Activated naive CD8-positive, alpha-beta T cell treated with anti-CD3 and anti-CD28 coated beads for 36 hours (primary cell): ENCODE measurements around the gene TMEM242. TPM values are rescaled to one million over a fixed set of nuclear protein-coding genes. Genes with fewer than 3 reads are reported as not detected.

Experiments used
- DNase-seq: peaks from one replicate; pipeline ENCODE4 v3.0.0; 2021
- H3K27ac Mint-ChIP-seq: one replicate; pipeline ENCODE4 v1.8.0; 2022; ENCODE audit warnings: mild to moderate bottlenecking, moderate library complexity, mixed read lengths
- H3K27me3 Mint-ChIP-seq: one replicate; pipeline ENCODE4 v1.8.0; 2022; ENCODE audit warnings: mild to moderate bottlenecking, mixed read lengths
- H3K36me3 Mint-ChIP-seq: one replicate; pipeline ENCODE4 v1.8.0; 2021; ENCODE audit warnings: mild to moderate bottlenecking, mixed read lengths
- H3K4me1 Mint-ChIP-seq: one replicate; pipeline ENCODE4 v1.8.0; 2021; ENCODE audit warnings: mixed read lengths
- H3K4me3 Mint-ChIP-seq: one replicate; pipeline ENCODE4 v1.8.0; 2022; ENCODE audit warnings: mild to moderate bottlenecking, moderate library complexity, mixed read lengths
- H3K9me3 Mint-ChIP-seq: one replicate; pipeline ENCODE4 v1.8.0; 2022; ENCODE audit warnings: mixed read lengths
- total RNA-seq, 2 experiments: library from RNA; stranded (reverse); gene quantifications; one replicate each; pipeline ENCODE4 v1.2.3, GENCODE V29; 2021

TMEM242 gene
- total RNA-seq, 2 experiments from 2014 or later, result 10.2 to 10.5 TPM

- peaks cover 2% of the 10 kb centered on the region for H3K9me3 Mint-ChIP-seq
- no peaks in the 10 kb centered on the region for H3K4me1 Mint-ChIP-seq
- H3K27ac Mint-ChIP-seq, result no peak overlapping the region
- no peak for DNase-seq
- H3K36me3 Mint-ChIP-seq, result no peaks in the 10 kb centered on the region
- no peak overlapping the region for H3K4me3 Mint-ChIP-seq
- no peaks in the 10 kb centered on the region for H3K27me3 Mint-ChIP-seq
These were observed 77.9 kb downstream of the TMEM242 start for GRCh38 chr6:157245436-157245835.

GRCh38 chr6:157244780-157245179 lies 78.5 kb downstream of the TMEM242 start:
- Mint-ChIP-seq H3K4me1 (no peaks in the 10 kb centered on the region), H3K4me3 (no peak overlapping the region), H3K27ac (no peak overlapping the region), H3K9me3 (peaks cover 2% of the 10 kb centered on the region), H3K27me3 (no peaks in the 10 kb centered on the region), H3K36me3 (no peaks in the 10 kb centered on the region)
- DNase-seq, result no peak

GRCh38 chr6:157244175-157244574 lies 79.1 kb downstream of the TMEM242 start:
- Mint-ChIP-seq H3K27ac (no peak overlapping the region), H3K27me3 (no peaks in the 10 kb centered on the region), H3K4me3 (no peak overlapping the region), H3K36me3 (no peaks in the 10 kb centered on the region), H3K4me1 (no peaks in the 10 kb centered on the region), H3K9me3 (peaks cover 2% of the 10 kb centered on the region)
- no peak for DNase-seq

GRCh38 chr6:157242791-157243190 lies 80.5 kb downstream of the TMEM242 start:
- DNase-seq, result no peak
- peaks cover 1% of the 10 kb centered on the region for H3K9me3 Mint-ChIP-seq
- no peak overlapping the region for H3K4me3 Mint-ChIP-seq
- H3K27ac Mint-ChIP-seq, result no peak overlapping the region
- peaks cover 4% of the 10 kb centered on the region for H3K27me3 Mint-ChIP-seq
- H3K36me3 Mint-ChIP-seq, result no peaks in the 10 kb centered on the region
- no peaks in the 10 kb centered on the region for H3K4me1 Mint-ChIP-seq

GRCh38 chr6:157240960-157241311 lies 82.4 kb downstream of the TMEM242 start:
- H3K36me3 Mint-ChIP-seq, result peaks cover 2% of the 10 kb centered on the region
- no peaks in the 10 kb centered on the region for H3K4me1 Mint-ChIP-seq
- no peak overlapping the region for H3K27ac Mint-ChIP-seq
- H3K9me3 Mint-ChIP-seq, result peaks cover 1% of the 10 kb centered on the region
- no peak overlapping the region for H3K4me3 Mint-ChIP-seq
- DNase-seq, result no peak
- peaks cover 14% of the 10 kb centered on the region for H3K27me3 Mint-ChIP-seq

DNA sequence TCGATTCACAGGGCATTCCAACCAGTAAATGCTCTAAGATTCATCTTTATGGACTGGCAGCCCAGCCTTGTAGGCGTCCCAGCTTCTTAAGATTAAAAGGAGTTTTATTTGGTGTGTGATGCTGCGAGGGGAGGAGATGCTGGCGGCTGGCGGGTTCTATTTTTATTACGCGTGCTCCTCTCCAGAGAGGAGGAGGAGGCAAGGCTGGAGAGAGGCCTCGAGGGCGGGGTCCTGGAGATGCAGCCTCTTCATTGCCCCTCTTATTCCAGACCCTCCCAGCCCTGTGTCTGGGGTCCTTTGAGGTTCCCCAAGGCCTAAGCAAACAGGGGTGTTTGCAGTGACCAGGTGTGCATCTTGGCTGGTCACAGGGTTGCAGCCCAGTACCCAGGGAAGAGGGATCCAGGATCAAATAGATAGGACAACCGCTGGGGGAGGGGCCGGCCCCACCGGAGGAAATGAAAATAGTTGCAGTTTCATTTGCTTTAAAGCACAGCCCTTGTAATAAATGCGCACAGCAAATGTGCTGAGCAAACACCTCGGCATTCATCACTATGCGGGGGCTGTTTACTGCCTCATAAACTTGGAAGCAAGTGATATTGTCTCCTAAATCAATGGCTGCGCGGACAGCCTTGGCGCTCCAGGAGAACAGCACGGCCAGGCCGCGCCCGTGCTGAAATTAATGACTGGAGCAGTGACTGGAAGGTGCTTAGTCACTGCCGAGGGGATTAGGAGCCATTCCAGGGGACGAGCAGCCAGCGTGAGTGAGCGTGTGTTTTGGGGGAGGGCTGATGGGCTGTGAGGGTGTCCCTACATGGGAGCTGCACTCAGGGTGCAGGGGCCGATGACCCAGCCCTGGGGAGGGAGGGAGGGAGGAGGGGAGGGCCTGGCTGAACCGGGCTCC lies 83.0 kb downstream of the TMEM242 start:
- Mint-ChIP-seq H3K27ac (no peak overlapping the region), H3K27me3 (peaks cover 19% of the 10 kb centered on the region), H3K36me3 (peaks cover 2% of the 10 kb centered on the region), H3K4me1 (peaks cover 5% of the 10 kb centered on the region), H3K9me3 (peaks cover 1% of the 10 kb centered on the region), H3K4me3 (no peak overlapping the region)
- DNase-seq, result no peak

DNA sequence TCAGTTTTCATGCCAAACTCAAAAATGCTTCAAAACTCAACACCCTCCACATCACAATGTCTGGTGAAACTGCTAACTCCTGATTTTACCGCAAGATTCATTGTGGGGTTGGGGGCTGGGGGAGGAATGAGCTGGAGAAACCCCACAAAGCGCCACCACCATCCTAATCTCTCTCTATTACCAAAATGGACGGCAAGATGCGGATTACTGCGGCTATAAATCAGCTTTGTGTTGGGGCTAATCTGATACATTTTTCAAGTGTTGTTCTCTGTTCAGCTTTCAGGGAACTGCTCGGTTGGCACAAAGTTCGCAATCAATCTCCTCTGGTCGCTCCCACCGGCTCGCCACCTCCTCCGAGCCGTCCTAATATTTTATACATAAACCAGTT lies 83.7 kb downstream of the TMEM242 start:
- peaks cover 2% of the 10 kb centered on the region for H3K36me3 Mint-ChIP-seq
- no peak overlapping the region for H3K4me3 Mint-ChIP-seq
- H3K27ac Mint-ChIP-seq, result no peak overlapping the region
- peaks cover 26% of the 10 kb centered on the region for H3K27me3 Mint-ChIP-seq
- H3K4me1 Mint-ChIP-seq, result peaks cover 5% of the 10 kb centered on the region
- no peak for DNase-seq
- H3K9me3 Mint-ChIP-seq, result peaks cover 1% of the 10 kb centered on the region

Other genes starting within 250 kb of the TMEM242 start
- 1 to 10 TPM; 2.9 to 3.5 TPM for gene ZDHHC14, start 57.7 kb upstream of the TMEM242 start, total RNA-seq